Calu3 (cell line): ENCODE measurements around the gene RAB13. TPM values are rescaled to one million over a fixed set of nuclear protein-coding genes. Genes with fewer than 3 reads are reported as not detected.

Experiments used
- BruUV-seq: library from RNA; stranded (reverse); fragments of 400-500 nt; replicated peaks from 2 replicates; lab custom pipeline; 2021; lab: Mats Ljungman, UMichigan
- CTCF ChIA-PET: fragments of 300-600 bp; sonication (Branson Sonifier 250); formaldehyde crosslinking; loops from one replicate; lab custom pipeline; 2022; ENCODE audit warnings: antibody characterized with exemption; lab: Charles Lee
- DNase-seq: peaks from one replicate; pipeline ENCODE4 v3.0.0; 2022
- H3K27ac Mint-ChIP-seq: one replicate; pipeline ENCODE4 v1.8.0; 2022; ENCODE audit warnings: mixed read lengths; ENCODE audit not compliant: unreplicated experiment
- H3K27me3 Mint-ChIP-seq: one replicate; pipeline ENCODE4 v1.8.0; 2022; ENCODE audit warnings: mixed read lengths; ENCODE audit not compliant: unreplicated experiment
- H3K36me3 Mint-ChIP-seq: one replicate; pipeline ENCODE4 v1.8.0; 2022; ENCODE audit warnings: mild to moderate bottlenecking, moderate library complexity, mixed read lengths; ENCODE audit not compliant: insufficient read depth, unreplicated experiment
- H3K4me1 Mint-ChIP-seq: one replicate; pipeline ENCODE4 v1.8.0; 2022; ENCODE audit warnings: mild to moderate bottlenecking, low read depth, mixed read lengths; ENCODE audit not compliant: unreplicated experiment
- H3K4me3 Mint-ChIP-seq: one replicate; pipeline ENCODE4 v1.8.0; 2022; ENCODE audit warnings: mild to moderate bottlenecking, low read depth, moderate library complexity, mixed read lengths; ENCODE audit not compliant: unreplicated experiment
- H3K9me3 Mint-ChIP-seq: one replicate; pipeline ENCODE4 v1.8.0; 2022; ENCODE audit warnings: low read depth, mixed read lengths; ENCODE audit not compliant: unreplicated experiment
- CTCF ChIP-seq: fragments of 200-600 bp; IDR thresholded peaks from one replicate; pipeline ENCODE4 v1.8.0; 2022; ENCODE audit warnings: antibody characterized with exemption; ENCODE audit not compliant: unreplicated experiment
- intact Hi-C: fragments of 100-400 bp; cut with micrococcal nuclease; formaldehyde crosslinking; loops from one replicate; pipeline ENCODE4 v1.10.0; 2022; ENCODE audit not compliant: unreplicated experiment
- total RNA-seq: library from RNA; stranded (reverse); gene quantifications from 2 replicates; pipeline ENCODE4 v1.2.3, GENCODE V29; 2022

RAB13 gene
- total RNA-seq, 1 experiment from 2014 or later = 95.0 TPM

GRCh38 chr1:153968408-153968807, 17.7 kb downstream of the RAB13 start:
- H3K27me3 Mint-ChIP-seq = no peaks in the 10 kb centered on the region
- peak overlapping the region; percentile 90 for H3K4me3 Mint-ChIP-seq
- BruUV-seq = no TSS peak
- H3K27ac Mint-ChIP-seq = peak overlapping the region; percentile 95
- H3K4me1 Mint-ChIP-seq = peaks cover 31% of the 10 kb centered on the region
- H3K9me3 Mint-ChIP-seq = no peaks in the 10 kb centered on the region
- no peak for DNase-seq
- peak; percentile 8 for TF ChIP-seq CTCF
- CTCF ChIA-PET = interaction anchor here (0.6 to 3.1 kb wide), 5 partner anchors 9 to 255 kb away, joined by 5 to 27 read pairs (median 16); partner anchors contain the start of genes CRTC2, DENND4B, JTB and RAB13
- H3K36me3 Mint-ChIP-seq = peaks cover 50% of the 10 kb centered on the region
- intact Hi-C loops = no loop called here

GRCh38 chr1:153968000-153968363, 18.2 kb downstream of the RAB13 start:
- H3K4me3 Mint-ChIP-seq = peak overlapping the region; percentile 90
- peaks cover 32% of the 10 kb centered on the region for H3K4me1 Mint-ChIP-seq
- BruUV-seq = no TSS peak
- CTCF ChIA-PET = interaction anchor here (0.6 to 3.1 kb wide), 12 partner anchors 9 to 356 kb away, joined by 3 to 27 read pairs (median 4); partner anchors contain the start of genes CHTOP, CRTC2, DENND4B and JTB
- H3K27me3 Mint-ChIP-seq = no peaks in the 10 kb centered on the region
- H3K36me3 Mint-ChIP-seq = peaks cover 55% of the 10 kb centered on the region
- no peak for TF ChIP-seq CTCF
- H3K27ac Mint-ChIP-seq = peak overlapping the region; percentile 95
- H3K9me3 Mint-ChIP-seq = no peaks in the 10 kb centered on the region
- intact Hi-C loops = no loop called here
- peak; percentile 59 for DNase-seq

GRCh38 chr1:153967107-153967999, 18.8 kb downstream of the RAB13 start, which contains the start of gene CREB3L4:
Gene CREB3L4 (plus strand): TSS chr1:153967902. CDS start chr1:153968526, 624 bp downstream.
- peaks cover 58% of the 10 kb centered on the region for H3K36me3 Mint-ChIP-seq
- H3K27me3 Mint-ChIP-seq = no peaks in the 10 kb centered on the region
- no TSS peak for BruUV-seq
- peak; percentile 92 for DNase-seq
- peaks cover 37% of the 10 kb centered on the region for H3K4me1 Mint-ChIP-seq
- peak within 1 kb of the TSS; percentile 90 for H3K4me3 Mint-ChIP-seq
- intact Hi-C loops = no loop called here
- no peaks in the 10 kb centered on the region for H3K9me3 Mint-ChIP-seq
- no peak for TF ChIP-seq CTCF
- H3K27ac Mint-ChIP-seq = peak within 1 kb of the TSS; percentile 95
- CTCF ChIA-PET = interaction anchor here (0.5 to 3.1 kb wide), 15 partner anchors 10 to 355 kb away, joined by 3 to 27 read pairs (median 4); partner anchors contain the start of genes CHTOP, CRTC2, DENND4B and JTB

GRCh38 chr1:153963850-153964331, 22.2 kb downstream of the RAB13 start:
- no TSS peak for BruUV-seq
- H3K4me3 Mint-ChIP-seq = peak overlapping the region; percentile 79

More at GRCh38 chr1:153963850-153964331, 22.2 kb downstream of the RAB13 start:
- H3K4me1 Mint-ChIP-seq = peaks cover 47% of the 10 kb centered on the region
- H3K27ac Mint-ChIP-seq = peak overlapping the region; percentile 79
- H3K36me3 Mint-ChIP-seq = peaks cover 70% of the 10 kb centered on the region
- TF ChIP-seq CTCF = no peak
- DNase-seq = peak; percentile 73
- CTCF ChIA-PET = interaction anchor here (0.6 to 2.3 kb wide), 8 partner anchors 10 to 1447 kb away, joined by 3 to 9 read pairs (median 5); partner anchors contain the start of genes DENND4B, GATAD2B, JTB and RAB13
- H3K27me3 Mint-ChIP-seq = no peaks in the 10 kb centered on the region
- intact Hi-C loops = no loop called here
- no peaks in the 10 kb centered on the region for H3K9me3 Mint-ChIP-seq
